Measurements from ENCODE around the gene ERC1. TPM values are rescaled to one million over a fixed set of nuclear protein-coding genes. Genes with fewer than 3 reads are reported as not detected.

The ERC1 gene
- total RNA-seq, 2 donors from 2014 or later: 26.9 to 41.9 TPM

GRCh38 chr12:1502379-1502720 lies 511.3 kb downstream of the ERC1 start:
- DNase-seq: no peak
- no peak for TF ChIP-seq CTCF (IDR thresholded peaks at IDR 0.05)
- Histone ChIP-seq H3K27ac (no peak overlapping the region), H3K4me3 (no peak overlapping the region), H3K9me3 (no peaks in the 10 kb centered on the region), H3K4me1 (no peaks in the 10 kb centered on the region), H3K9ac (ENCODE audit: low read depth in 2 of 2, low read length in 2 of 2) (no peak overlapping the region), H3K36me3 (no peaks in the 10 kb centered on the region), H3K27me3 (no peaks in the 10 kb centered on the region)
- intact Hi-C loops (cut with DNase I): no loop called here

DNA sequence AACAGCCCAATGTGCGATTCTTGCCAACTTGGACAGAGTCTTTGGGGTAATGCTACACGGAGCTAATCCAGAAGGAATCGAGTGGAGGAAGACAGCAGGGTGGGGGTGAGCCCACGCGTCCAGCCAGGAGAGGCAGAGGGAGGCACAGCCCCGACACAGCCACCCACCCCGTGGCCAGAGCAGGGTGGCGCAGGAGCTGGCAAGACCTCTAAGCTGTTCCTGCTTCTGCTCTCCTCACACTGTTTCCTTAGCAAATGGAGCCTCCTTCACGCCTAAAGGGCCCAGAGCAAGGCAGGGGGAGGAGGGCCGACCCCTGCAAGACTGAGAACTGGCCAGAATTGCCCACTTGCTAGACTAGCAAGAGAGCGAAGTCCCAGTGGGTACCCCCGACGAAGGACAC lies 511.8 kb downstream of the ERC1 start:
- DNase-seq: no peak
- intact Hi-C loops (cut with DNase I): no loop called here

GRCh38 chr12:1503281-1503711 lies 512.3 kb downstream of the ERC1 start:
- no peak overlapping the region for H3K9ac ChIP-seq (ENCODE audit: low read depth in 2 of 2, low read length in 2 of 2)
- no peak overlapping the region for H3K27ac ChIP-seq
- H3K36me3 ChIP-seq: no peaks in the 10 kb centered on the region
- no peak overlapping the region for H3K4me3 ChIP-seq
- no peaks in the 10 kb centered on the region for H3K9me3 ChIP-seq
- intact Hi-C loops (cut with DNase I): no loop called here
- H3K4me1 ChIP-seq: no peaks in the 10 kb centered on the region
- no peak for TF ChIP-seq CTCF (IDR thresholded peaks at IDR 0.05)
- no peaks in the 10 kb centered on the region for H3K27me3 ChIP-seq
- no peak for DNase-seq

More for the DNA sequence above, 511.8 kb downstream of the ERC1 start:
- H3K9me3 ChIP-seq: no peaks in the 10 kb centered on the region
- H3K36me3 ChIP-seq: no peaks in the 10 kb centered on the region
- H3K4me1 ChIP-seq: no peaks in the 10 kb centered on the region
- no peaks in the 10 kb centered on the region for H3K27me3 ChIP-seq
- no peak overlapping the region for H3K9ac ChIP-seq (ENCODE audit: low read depth in 2 of 2, low read length in 2 of 2)
- TF ChIP-seq CTCF (IDR thresholded peaks at IDR 0.05): no peak
- no peak overlapping the region for H3K27ac ChIP-seq
- no peak overlapping the region for H3K4me3 ChIP-seq

- DNase-seq: no peak
- no peaks in the 10 kb centered on the region for H3K36me3 ChIP-seq
- TF ChIP-seq CTCF (IDR thresholded peaks at IDR 0.05): no peak
- intact Hi-C loops (cut with DNase I): no loop called here
- no peak overlapping the region for H3K27ac ChIP-seq
- H3K9me3 ChIP-seq: no peaks in the 10 kb centered on the region
- H3K27me3 ChIP-seq: no peaks in the 10 kb centered on the region
- H3K9ac ChIP-seq (ENCODE audit: low read depth in 2 of 2, low read length in 2 of 2): no peak overlapping the region
- H3K4me1 ChIP-seq: no peaks in the 10 kb centered on the region
- no peak overlapping the region for H3K4me3 ChIP-seq
Measured at GRCh38 chr12:1504304-1504894, 513.4 kb downstream of the ERC1 start.

DNA sequence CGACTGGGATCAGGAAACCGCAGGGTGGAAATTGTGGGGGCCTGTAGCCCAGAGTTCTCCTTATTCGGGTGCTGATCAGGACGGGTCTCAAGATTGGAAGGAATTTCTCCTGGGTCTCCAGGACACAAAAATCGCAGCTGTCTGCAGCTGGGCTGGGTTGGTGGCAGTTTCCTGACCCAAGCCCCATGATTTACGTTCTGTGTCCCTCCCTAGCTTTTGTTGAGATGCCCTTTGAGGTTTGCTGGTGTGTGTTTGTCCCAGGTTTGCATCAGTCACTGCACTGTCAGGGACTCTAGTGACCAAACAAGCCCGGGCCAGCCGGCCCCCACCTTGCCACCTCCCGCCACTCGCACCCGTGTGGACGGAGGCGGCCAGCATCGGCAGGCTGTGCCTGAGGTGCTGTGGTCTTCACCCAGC lies 513.9 kb downstream of the ERC1 start:
- intact Hi-C loops (cut with DNase I): no loop called here
- Histone ChIP-seq H3K4me1 (no peaks in the 10 kb centered on the region), H3K4me3 (no peak overlapping the region), H3K9me3 (no peaks in the 10 kb centered on the region), H3K27ac (no peak overlapping the region), H3K36me3 (no peaks in the 10 kb centered on the region), H3K9ac (ENCODE audit: low read depth in 2 of 2, low read length in 2 of 2) (no peak overlapping the region), H3K27me3 (no peaks in the 10 kb centered on the region)
- no peak for DNase-seq
- TF ChIP-seq CTCF (IDR thresholded peaks at IDR 0.05): no peak

Measured in colonic mucosa (tissue), 4 donors.